Midbrain (tissue), 1 donor: ENCODE data around the gene AKR1B1.

Source experiments
- DNase-seq: peaks from one replicate; lab custom pipeline; 2025; lab: John Stamatoyannopoulos, UW

AKR1B1 gene

DNA sequence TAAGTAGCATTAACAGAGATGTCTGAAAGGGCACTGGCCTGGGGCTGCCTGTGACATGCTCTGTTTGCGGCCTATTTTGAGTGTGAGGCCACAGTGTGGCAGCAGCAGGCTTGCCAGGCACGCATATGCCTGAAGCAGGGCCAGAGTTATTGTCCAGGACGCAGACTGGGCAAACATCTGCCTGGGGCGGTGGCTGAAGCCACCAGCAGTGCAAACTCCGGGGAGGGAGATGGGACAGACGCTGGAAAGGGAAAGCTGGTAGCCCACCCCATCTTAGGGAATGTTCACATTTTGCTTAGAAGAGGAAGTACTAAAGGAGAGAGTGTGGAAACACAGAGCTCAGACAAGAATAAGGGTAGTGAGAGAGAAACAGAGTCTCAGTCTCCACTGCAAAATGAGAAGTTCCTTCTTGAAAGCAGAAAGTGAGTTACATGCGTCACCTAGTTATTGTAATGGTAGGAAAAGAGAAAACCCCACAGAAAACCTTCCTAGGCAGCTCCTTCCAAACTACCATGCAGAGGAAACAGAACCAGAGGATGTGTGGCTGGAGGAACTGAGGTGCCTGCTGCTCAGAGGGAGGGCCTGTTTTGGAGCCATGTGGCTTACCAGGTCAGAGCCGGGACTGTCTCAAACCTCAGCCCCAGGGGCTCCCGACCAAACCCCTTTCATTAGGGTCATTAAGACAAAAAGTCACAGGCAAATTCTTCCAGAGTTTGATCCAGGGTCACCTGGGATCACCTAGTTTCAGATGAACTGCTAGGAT, 14.5 kb downstream of the AKR1B1 start:
- peak; percentile 42 for DNase-seq

DNA sequence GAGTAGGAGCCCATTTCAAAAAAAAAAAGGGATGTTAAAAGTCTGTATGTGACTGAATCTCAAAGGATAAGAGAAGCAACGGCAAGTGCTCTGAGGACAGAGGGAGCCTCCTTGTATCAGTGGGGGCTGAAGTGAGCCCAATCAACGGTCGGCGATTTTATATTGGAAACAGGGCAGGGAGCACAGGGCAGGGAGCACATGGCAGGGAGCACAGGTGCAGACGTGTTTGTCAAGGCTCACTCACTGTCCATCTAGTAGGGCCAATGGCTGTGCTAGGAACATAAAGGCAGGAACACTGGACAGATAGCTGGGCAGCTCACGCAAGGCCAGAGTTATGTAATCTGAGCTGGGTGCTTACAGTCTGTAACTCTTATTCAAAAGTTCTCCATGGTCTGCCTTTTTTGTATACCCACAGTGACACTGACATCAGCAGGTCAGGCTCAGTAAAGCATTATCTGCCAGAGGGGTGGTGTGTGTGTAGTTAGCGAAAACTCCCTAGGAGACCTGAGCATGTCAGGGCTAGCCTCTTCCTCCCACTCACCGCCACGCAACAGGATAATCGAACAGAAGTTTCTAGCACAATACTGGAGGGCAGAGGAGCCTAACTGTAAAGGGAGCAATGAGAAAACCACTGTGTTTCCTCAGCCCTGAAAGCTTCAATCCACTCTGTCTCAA, 15.4 kb downstream of the AKR1B1 start:
- no peak for DNase-seq

DNA sequence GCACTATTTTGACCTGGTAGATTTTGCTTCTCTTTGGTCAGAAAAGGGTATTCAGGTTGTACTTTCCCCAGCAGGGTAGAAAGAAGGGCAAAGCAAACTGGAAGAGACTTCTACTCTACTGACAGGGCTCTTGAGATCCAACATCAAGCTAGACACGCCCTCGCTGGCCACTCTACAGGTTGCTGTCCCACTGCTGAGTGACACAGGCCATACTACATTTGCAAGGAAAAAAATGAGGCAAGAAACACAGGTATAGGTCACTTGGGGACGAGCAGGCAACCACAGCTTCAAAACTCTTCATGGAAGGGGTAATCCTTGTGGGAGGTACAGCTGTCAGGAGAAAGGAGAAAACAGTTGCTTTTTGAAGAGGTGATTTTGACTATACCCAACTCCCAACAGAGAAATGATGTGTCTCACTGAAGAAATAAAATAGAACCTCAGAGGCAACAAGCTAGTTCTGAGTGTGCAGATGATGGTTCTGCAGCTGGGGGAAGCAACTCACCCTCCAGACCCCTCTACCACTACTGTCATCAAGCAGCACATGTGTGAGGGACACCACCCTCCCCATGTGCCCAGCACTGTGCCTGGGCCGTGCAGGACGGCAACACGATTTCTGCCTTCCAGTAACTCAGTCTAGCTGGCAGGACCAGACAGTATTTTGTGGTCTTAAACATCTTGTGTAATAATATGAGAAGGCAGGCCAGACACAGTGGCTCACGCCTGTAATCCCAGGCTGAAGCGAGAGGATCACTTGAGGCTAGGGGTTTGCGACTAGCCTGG, 16.3 kb downstream of the AKR1B1 start:
- no peak for DNase-seq

DNA sequence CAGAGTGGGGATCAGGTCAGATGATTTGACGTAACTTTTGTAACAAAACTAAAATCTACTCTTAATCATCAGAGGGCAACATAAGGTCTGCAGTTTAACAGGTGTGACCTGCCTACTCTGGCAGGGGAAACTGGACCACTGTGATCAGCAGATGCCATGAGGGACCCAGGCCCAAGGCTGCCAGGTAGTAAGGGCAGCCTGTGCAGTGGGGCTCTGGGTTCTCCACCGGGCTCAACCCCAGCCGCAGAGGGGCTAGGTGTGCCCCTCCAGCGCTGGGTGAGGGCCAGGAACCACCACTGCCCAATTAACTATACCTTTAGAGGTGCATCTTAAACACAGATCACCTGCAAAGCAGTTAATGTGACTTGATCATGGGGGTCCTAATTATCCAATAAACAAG, 17.6 kb downstream of the AKR1B1 start:
- DNase-seq = no peak

DNA sequence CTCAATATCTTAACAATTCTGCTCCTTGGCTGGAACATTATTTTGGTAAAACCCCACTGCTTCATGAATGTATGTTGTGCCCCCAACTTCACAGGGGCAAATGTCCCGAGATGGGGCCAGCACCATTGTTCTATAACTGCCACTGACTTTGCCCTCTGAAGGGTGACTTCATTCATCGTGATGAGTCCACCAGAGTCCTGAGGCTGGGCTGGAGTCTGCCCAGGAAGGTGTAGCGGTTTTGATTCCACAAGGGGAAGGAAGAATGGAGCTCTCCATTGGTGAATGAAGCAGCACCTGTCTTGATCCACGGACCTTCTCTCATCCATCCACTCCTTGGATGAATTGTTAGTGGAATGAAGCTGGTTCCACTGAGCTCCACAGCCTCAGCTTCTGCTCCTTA, 18.4 kb downstream of the AKR1B1 start:
- DNase-seq = no peak

DNA sequence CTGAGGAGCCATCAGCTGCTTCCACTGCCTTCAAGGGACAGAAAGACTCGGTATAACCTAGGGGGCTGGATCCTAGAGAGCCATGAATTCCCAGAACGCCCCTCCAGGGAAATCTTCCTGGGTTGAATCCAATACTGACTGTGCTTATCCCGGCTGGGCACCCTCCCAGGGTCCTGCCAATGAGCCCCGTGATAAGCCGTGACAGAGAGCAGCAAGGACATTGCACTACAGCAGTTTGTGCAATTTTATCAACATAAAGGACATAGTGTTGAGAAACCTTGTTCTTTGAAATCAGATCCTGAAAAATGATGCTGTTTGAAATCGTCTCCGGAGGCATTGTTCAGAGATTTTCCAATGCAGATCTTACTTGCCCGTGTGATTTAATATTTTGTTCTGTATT, 18.8 kb downstream of the AKR1B1 start:
- DNase-seq = no peak

DNA sequence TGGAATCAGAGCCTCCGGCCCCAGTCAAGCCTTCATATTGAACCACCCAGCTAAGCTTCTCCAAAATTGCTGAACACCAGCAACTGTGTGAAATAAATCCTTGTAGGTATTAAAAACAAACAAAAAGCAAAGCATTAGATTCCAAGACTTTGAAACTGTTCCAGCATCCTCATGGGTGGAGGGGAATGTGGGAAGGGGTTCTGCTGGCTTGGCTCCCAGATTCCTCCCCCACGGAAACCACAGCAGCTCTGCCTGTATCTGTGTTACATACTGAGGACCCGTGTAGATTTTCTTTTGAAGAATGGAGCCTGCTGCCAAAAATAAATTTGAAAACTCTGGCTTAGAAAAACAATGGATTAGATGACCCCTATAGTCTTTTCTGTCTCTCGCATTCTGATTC, 20.0 kb downstream of the AKR1B1 start:
- DNase-seq = no peak

DNA sequence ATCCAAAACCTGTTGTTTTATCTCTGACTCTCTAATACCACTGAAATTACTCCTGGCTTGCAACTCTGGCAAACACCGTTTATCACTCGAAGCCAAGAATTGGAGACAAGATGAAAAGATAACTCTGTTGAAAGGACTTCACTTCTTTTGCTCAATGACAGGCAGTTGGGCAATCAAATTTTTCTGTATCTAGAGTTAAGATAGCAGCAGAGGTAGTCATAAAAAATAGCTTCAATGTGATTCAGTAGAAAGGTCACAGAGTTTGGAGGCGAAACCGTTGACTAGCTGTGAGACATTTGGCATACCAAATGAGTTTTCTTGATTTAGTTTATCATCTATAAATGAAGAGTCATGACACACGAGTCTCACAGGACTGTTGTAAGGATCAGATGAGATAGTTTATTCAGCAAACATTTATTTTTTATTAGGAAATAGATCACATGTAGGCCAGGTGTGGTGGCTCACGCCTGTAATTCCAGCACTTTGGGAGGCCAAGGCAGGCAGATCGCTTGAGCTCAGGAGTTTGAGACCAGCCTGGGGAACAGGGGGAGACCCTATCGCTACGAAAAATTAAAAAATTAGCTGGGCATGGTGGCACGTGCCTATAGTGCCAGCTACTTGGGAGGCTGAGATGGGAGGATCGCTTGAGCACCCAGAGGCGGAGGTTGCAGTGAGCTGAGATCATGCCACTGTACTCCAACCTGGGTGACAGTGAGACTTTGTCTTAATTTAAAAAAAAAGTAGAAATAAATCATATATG, 23.6 kb downstream of the AKR1B1 start:
- DNase-seq = no peak

DNA sequence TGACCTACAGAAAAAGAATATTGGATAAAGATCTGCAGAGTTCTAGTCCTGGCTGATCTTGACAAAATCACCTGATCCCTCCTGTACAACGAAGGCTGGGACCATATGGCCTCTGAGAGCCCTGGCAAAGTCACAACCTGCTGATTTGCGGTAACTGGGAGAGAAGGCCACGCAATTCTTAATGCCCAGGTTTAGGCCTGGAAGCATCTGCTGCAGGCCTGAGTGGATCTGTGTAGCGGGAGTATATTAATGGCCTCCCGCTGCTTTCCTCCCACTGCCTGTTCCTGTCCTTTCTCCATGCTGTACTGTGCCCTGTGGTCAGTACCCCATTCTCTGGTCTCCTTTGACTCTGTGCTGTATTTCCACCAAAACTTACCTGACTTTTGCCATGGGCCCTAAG, 24.2 kb downstream of the AKR1B1 start:
- no peak for DNase-seq

DNA sequence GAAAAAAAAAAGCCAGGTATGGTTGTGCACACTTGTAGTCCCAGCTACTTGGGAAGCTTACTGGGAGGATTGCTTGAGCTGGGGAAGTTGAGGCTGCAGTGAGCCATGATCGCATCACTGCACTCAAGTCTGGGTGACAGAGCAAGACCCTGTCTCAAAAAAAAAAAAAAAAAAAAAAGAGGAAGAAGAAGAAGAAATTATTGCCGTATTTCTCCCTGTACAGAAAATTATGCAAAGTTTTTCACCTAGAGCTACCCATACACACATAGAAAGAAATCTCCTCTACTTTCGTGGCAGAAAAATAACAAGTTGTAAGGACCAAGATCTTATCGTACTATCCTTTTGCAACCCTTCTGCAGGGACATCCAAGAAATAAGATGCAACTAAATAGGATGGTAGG, 25.5 kb downstream of the AKR1B1 start:
- no peak for DNase-seq

DNA sequence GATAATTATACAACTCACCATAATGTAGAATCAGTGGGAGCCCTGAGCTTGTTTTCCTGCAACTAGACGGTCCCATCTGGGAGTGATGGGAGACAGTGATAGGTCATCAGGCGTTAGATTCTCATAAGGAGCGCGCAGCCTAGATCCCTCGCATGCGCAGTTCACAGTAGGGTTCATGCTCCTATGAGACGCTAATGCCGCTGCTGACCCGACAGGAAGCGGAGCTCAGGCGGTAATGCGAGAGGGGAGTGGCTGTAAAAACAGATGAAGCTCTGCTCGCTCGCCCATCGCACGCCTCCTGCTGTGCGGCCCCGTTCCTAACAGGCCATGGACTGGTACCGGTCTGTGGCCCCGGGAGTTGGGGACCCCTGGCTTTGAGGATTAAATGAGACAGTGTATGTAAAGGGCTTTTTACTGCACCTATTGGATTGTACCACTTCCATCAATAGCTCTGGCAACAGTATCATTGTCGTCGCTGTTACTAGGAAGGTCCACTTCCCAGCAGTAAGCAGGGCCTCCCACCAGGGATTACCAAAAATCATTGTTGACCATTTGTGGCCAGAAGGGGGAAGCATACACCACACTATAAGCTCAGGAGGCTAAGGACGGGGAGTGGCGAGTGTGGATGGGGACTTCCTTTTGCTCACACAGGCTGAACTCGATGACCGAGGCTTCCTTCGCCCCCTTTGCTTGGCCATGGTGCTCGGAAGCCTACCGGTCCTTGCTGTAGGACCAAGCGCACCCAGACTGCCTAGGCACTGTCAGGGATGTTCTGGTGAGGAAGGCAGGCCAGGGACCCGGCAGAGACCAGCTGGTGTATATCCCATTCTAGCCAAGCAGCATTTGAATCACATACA, 26.4 kb downstream of the AKR1B1 start:
- DNase-seq = peak; percentile 89

DNA sequence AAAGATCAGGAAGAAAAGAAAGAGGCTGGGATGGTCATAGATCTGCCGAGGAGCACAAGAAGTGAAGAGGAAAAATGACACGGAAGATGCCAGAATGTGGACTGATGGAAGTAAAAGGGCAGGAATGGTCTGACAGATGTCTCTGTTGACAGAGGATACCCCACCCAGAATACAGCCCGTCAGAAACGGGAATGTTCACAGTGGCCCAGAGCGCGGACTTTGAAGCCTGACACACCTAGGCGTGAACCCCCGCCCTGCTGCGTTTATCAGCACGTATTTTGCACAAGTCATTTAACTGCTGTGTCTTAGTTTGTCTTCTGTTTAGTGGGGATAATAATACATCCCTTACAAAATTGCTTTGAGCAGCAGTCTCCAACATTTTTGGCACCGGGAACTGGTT, 27.1 kb downstream of the AKR1B1 start:
- DNase-seq = no peak

DNA sequence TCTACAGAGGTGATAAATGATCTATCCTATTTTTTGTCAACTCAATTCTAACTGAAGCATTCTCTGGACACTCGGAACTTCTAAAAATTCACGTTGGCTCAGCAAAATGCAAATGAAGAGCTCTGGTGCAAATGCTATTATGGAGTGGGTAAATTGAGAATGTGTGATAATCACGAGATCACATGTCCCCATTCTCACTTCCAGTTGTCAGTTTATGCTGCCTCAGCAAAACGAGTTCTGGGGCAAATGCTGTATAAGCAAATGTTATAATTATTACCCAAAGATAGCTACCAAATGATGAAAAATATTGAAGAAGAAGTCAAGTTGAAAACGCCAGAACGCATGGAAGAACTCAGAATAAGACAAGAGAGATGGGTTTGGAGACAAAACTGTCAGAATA, 29.4 kb downstream of the AKR1B1 start:
- no peak for DNase-seq

DNA sequence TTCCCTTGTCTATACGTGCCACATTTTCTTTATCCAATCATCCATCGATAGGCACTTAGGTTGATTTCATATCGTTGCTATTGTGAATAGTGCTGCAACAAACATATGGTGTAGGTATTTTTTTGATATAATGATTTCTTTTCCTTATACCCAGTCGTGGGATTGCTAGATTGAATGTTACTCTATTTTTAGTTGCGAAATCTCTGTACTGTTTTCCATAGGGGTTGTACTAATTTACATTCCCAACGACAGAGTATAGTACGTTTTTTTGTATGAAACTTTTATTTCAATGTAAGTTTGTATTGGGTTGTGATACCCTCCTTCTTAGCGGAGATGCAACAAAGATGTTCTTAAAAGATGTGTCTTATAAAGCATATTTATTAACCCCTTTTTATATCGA, 30.0 kb downstream of the AKR1B1 start:
- DNase-seq = no peak

DNA sequence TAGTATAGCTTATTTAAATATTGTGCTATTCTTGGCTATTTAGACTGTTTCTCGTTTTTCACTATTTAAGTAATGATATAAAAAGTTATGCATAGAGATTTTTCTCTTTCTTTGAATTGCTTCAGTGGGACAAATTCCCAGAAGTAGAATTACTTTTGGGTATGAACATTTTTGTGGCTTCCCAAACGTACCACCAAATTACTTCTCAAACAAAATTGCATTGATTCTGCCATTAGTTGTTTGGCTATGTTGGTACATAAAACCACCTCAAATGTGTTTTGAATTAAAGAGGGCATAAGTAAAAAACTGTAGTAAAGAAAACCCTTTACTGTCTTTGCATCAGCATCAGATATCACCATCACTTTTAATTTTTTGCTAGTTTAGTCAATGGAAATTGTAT, 31.0 kb downstream of the AKR1B1 start:
- DNase-seq = no peak

DNA sequence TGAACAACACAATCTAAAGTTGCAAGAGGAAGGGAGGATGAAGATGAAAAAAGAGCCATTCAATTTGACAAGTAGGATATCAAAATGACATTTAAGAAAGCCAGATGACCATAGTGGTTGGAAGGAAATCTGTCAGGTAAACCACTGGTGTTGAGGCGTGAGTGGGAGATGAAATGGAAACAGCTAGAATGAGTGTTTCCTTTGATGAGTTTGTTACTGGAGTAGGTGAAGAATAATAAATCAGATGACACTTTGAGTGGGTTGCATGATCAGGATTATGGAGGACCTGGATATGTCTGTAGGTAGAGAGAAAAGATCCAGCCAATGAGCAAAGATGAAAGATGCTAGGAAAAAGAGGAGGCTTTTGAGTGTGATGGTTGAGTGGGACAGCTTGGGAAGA, 33.1 kb downstream of the AKR1B1 start:
- no peak for DNase-seq

DNA sequence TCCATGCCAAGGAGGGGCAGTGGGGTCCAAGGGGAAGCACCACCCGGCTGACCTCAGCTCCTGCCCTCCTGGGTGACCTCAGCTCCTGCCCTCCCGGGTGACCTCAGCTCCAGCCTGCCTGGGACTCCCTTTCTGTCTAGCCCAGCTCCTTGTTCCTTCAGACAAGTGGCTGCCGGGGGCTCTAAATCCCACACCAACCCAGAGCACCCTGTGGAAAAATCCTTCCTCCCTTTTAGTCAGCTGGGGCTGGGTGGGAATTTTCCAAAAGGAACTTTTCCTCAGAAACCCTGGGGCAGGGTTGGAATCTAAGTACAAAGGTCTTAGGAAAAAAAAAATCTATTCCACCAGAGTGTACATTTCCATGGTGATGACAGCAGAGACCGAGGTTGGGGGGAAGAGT, 36.3 kb downstream of the AKR1B1 start:
- DNase-seq = no peak

DNA sequence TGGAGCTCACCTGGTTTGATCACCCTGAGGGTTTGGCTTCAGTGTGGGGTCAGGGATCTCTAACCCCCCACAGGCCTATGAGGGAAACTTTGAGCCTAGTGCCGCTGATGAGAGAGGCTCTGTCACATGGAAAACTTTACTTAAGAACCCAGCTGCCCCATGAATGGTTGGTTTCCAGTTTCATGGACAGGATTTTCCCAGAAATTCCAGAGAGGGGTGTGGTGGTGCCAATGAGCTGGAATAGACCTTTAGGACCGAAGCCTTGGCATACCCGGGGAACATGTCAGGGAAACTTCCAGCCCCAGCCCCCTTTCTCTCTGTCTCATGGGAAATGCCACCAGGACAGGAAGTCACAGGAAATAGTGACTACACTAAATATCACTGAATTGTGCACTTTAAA, 36.9 kb downstream of the AKR1B1 start:
- no peak for DNase-seq

DNA sequence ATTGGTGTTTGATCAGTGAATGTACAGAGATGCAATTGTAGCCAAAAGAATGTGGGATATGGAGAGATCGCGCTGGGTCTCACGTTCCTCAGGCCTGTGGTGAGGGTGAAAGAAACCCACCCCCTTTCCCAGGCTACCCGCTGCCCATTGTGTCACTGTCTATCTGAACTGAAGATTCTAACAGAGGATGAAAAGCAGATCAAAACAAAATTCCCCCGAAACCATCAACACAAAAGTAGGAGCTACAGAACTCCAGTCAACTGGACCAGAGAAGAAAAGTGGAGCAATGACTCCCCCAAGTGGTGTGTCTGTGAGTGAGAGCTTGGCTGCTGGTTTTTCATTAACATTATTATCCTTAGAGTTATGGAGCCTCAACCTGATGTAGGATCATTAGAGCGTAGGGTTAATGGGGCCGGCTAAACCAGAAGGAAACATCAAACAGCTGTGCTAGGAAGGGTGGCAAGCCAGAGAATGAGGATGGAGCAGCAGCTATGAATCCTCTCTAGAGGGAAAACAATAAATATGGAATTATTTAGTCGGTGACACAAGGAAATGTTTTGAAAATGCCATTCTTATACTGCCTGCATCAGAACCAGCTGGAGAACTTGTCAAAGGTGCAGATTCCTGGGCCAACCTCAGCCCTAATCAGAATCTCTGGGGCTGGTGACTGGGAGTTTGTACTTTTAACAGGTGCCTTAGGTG, 38.3 kb downstream of the AKR1B1 start:
- peak; percentile 70 for DNase-seq

DNA sequence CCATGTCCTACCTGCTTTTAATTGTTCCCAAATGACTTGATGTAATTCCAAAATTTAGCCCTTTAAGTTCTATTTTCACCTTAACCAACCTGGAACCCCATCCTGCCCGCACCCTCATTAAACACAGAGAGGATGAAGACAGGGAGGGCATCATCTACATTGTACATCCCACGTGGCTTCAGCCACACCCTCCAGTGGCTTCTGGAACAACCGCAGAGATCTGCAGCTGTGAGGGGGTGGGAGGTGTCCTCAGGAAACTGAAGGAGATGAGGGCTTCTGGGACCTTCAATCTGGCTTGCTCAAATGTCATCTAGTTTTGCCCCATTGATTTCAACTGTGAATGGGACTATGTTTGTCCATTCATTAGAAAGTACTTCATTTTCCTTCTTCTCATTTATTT, 39.0 kb downstream of the AKR1B1 start:
- DNase-seq = no peak

DNA sequence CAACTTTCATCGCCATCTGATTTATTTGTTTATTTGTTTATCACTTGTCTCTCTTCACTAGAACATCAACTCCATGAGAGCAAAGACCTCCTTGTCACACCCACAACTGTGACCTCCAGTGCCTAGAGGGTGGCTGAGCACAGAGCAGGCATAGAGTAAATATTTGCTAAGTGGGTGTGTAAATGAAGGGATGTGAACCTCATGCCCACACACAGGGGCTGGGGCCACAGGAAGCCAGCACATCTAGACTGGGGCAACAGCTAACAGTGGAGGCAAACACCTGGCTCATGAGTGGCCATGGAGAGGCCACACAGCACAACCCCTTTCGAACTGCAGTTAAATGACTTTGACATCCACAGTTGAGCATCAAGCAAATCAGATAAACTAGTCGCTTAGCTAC, 39.8 kb downstream of the AKR1B1 start:
- DNase-seq = no peak
